PC-3 (cell line): ENCODE data around the gene KLK8. TPM values are rescaled to one million over a fixed set of nuclear protein-coding genes. Genes with fewer than 3 reads are reported as not detected.
A peak's percentile ranks its signal among the peaks of the same experiment; 100 is the strongest.

Experiments
- ATAC-seq: fragments of 200-7000 bp; cut with Tn5 transposase; 2 replicates; pipeline ENCODE4 v1.9.1; 2020; ENCODE audit warnings: mild to moderate bottlenecking, moderate library complexity
- BruUV-seq: library from RNA; stranded (reverse); fragments of 400-500 nt; replicated peaks from 2 replicates; lab custom pipeline; 2021; lab: Mats Ljungman, UMichigan
- CTCF ChIA-PET: fragments of 300-600 bp; sonication (Branson Sonifier 250); formaldehyde crosslinking; loops from one replicate; lab custom pipeline; 2022; ENCODE audit warnings: antibody characterized with exemption; lab: Charles Lee
- POLR2A ChIA-PET: fragments of 300-600 bp; sonication (Branson Sonifier 250); formaldehyde crosslinking; loops from one replicate; lab custom pipeline; 2022; ENCODE audit warnings: antibody characterized with exemption; ENCODE audit not compliant: unreplicated experiment; lab: Charles Lee
- DNase-seq: peaks from one replicate; pipeline ENCODE4 v3.0.0-alpha.2; 2015
- H2AFZ ChIP-seq: fragments of 300-600 bp; sonication (generic); 2 replicates; pipeline ENCODE4 v1.6.0; 2016; ENCODE audit warnings: antibody characterized with exemption, low read length
- H3F3A ChIP-seq: fragments of 300-600 bp; sonication (generic); one replicate; pipeline ENCODE4 v1.6.0; 2017; ENCODE audit warnings: antibody characterized with exemption, low read length, control low read depth, mild to moderate bottlenecking; ENCODE audit not compliant: unreplicated experiment
- H3K27ac ChIP-seq: fragments of 300-600 bp; sonication (generic); 2 replicates; pipeline ENCODE4 v1.5.1; 2016; ENCODE audit warnings: mild to moderate bottlenecking, low read length
- H3K27me3 ChIP-seq: fragments of 300-600 bp; sonication (generic); 2 replicates; pipeline ENCODE4 v1.6.1; 2016; ENCODE audit warnings: low read length, mixed read lengths
- H3K36me3 ChIP-seq: fragments of 300-600 bp; sonication (generic); 2 replicates; pipeline ENCODE4 v1.6.1; 2016; ENCODE audit warnings: low read depth, mixed run types, low read length, mixed read lengths
- H3K4me1 ChIP-seq: fragments of 300-600 bp; sonication (generic); 2 replicates; pipeline ENCODE4 v1.5.1; 2016; ENCODE audit warnings: low read length; ENCODE audit not compliant: insufficient read depth
- H3K4me2 ChIP-seq: fragments of 300-600 bp; sonication (generic); 2 replicates; pipeline ENCODE4 v1.6.0; 2016; ENCODE audit warnings: low read length
- H3K4me3 ChIP-seq: fragments of 300-600 bp; sonication (generic); 2 replicates; pipeline ENCODE4 v1.5.1; 2016; ENCODE audit warnings: mild to moderate bottlenecking, low read length, mixed read lengths
- H3K79me2 ChIP-seq: fragments of 300-600 bp; sonication (generic); 2 replicates; pipeline ENCODE4 v1.6.1; 2017; ENCODE audit warnings: low read length, mixed read lengths
- H3K9ac ChIP-seq: fragments of 300-600 bp; sonication (generic); 2 replicates; pipeline ENCODE4 v1.6.0; 2016; ENCODE audit warnings: mild to moderate bottlenecking, low read length
- H3K9me2 ChIP-seq: fragments of 300-600 bp; sonication (generic); replicated peaks from 2 replicates; pipeline ENCODE4 v1.6.1; 2016; ENCODE audit warnings: mixed run types, low read length, mixed read lengths
- H3K9me3 ChIP-seq: fragments of 300-600 bp; sonication (generic); 2 replicates; pipeline ENCODE4 v1.6.1; 2016; ENCODE audit warnings: low read length, mixed read lengths
- H4K20me1 ChIP-seq: fragments of 300-600 bp; sonication (generic); 2 replicates; pipeline ENCODE4 v1.6.1; 2016; ENCODE audit warnings: low read length, mixed read lengths
- EZH2 ChIP-seq: fragments of 300-600 bp; sonication (generic); IDR thresholded peaks from one replicate; pipeline ENCODE4 v1.6.1; 2017; ENCODE audit warnings: antibody characterized with exemption, mild to moderate bottlenecking, low read length; ENCODE audit not compliant: unreplicated experiment
- EZH2phosphoT487 ChIP-seq: fragments of 300-600 bp; sonication (generic); IDR thresholded peaks from 2 replicates; pipeline ENCODE4 v1.6.1; 2018; ENCODE audit warnings: mild to moderate bottlenecking, antibody characterized with exemption, low read length, borderline replicate concordance
- intact Hi-C: fragments of 100-400 bp; cut with micrococcal nuclease; formaldehyde crosslinking; loops from 2 replicates; pipeline ENCODE4 v1.9.0; 2023
- total RNA-seq: library from RNA; depleted of rRNA; stranded (reverse); fragments of >200 nt; gene quantifications from 2 replicates; pipeline ENCODE4 v1.2.3, GENCODE V29; 2014
- TF ChIP-seq, protein P1 (sequence below): fragments of 300-600 bp; sonication (generic); conservative IDR thresholded peaks from 2 replicates; pipeline ENCODE4 v1.5.1; 2017; ENCODE audit warnings: antibody characterized with exemption, low read depth, mild to moderate bottlenecking, low read length

Gene KLK8
- total RNA-seq, 1 experiment from 2014 or later = 2.3 TPM

DNA sequence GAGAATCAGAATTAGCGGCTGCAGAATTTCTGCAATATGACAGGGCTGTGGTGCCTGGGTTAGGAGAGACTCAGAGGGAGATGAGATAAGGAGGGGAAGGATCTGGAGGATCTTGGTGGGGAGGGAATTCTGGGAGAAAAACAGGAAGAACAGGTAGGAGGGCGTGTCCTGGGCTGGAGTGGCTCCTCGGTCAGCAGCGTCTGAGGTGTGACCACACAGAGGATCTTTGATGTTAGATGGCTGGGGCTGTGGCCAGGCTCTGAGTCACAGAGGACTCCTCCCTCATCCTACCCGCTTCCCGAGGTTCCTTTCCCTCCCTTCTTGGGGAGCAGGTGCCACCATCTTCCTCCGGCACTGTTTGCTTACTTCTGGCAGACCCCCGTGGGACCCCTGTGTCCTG lies 25.6 kb downstream of the KLK8 start:
- H3K4me2 ChIP-seq = peak overlapping the region; percentile 23

DNA sequence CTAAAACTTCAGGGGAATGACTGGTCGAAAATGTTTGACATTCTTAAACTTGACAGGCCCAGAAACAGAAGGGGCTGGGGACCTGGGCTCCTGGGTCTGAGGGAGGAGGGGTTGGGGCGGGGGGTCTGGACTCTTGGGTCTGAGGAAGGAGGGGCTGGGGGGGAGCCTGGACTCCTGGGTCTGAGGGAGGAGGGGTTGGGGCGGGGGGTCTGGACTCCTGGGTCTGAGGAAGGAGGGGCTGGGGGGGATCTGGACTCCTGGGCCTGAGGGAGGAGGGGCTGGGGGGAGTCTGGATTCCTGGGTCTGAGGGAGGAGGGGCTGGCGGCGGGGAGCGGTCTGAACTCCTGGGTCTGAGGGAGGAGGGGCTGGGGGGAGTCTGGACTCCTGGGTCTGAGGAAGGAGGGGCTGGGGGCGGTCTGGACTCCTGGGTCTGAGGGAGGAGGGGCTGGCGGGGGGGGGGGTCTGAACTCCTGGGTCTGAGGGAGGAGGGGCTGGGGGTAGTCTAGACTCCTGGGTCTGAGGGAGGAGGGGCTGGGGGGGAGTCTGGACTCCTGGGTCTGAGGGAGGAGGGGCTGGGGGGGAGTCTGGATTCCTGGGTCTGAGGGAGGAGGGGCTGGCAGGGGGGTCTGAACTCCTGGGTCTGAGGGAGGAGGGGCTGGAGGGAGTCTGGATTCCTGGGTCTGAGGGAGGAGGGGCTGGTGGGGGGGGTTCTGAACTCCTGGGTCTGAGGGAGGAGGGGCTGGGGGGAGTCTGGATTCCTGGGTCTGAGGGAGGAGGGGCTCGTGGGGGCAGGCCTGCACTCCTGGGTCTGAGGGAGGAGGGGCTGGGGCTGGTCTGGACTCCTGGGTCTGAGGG lies 26.5 kb downstream of the KLK8 start:
- DNase-seq = no peak
- Histone ChIP-seq H3K27ac (peak overlapping the region; percentile 55; the same call in 1 of the 2 replicates), H3K4me3 (no peak overlapping the region), H4K20me1 (no peaks in the 10 kb centered on the region), H3K27me3 (no peaks in the 10 kb centered on the region), H3K9ac (no peak overlapping the region), H3F3A (peaks cover 8% of the 10 kb centered on the region), H3K4me1 (peaks cover 60% of the 10 kb centered on the region), H3K9me3 (no peaks in the 10 kb centered on the region), H2AFZ (no peak overlapping the region), H3K36me3 (no peaks in the 10 kb centered on the region), H3K79me2 (no peaks in the 10 kb centered on the region), H3K4me2 (0 out of 2 replicates have a peak overlapping the region, but pooled peaks have one; percentile 23), H3K9me2 (no peaks in the 10 kb centered on the region)
- no peak for ATAC-seq
- POLR2A ChIA-PET = interaction anchor here (0.5 to 0.6 kb wide), 2 partner anchors 171 to 1135 kb away, joined by 3 to 8 read pairs; no protein-coding TSS in a partner anchor
- CTCF ChIA-PET = no interaction called here
- no TSS peak for BruUV-seq
- TF ChIP-seq, protein P1, sequence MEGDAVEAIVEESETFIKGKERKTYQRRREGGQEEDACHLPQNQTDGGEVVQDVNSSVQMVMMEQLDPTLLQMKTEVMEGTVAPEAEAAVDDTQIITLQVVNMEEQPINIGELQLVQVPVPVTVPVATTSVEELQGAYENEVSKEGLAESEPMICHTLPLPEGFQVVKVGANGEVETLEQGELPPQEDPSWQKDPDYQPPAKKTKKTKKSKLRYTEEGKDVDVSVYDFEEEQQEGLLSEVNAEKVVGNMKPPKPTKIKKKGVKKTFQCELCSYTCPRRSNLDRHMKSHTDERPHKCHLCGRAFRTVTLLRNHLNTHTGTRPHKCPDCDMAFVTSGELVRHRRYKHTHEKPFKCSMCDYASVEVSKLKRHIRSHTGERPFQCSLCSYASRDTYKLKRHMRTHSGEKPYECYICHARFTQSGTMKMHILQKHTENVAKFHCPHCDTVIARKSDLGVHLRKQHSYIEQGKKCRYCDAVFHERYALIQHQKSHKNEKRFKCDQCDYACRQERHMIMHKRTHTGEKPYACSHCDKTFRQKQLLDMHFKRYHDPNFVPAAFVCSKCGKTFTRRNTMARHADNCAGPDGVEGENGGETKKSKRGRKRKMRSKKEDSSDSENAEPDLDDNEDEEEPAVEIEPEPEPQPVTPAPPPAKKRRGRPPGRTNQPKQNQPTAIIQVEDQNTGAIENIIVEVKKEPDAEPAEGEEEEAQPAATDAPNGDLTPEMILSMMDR = no peak
- TF ChIP-seq EZH2 (no peak), EZH2phosphoT487 (no peak)
- intact Hi-C loops = no loop called here

More for the DNA sequence above, 25.6 kb downstream of the KLK8 start:
- Histone ChIP-seq H3K9me2 (no peaks in the 10 kb centered on the region), H3K4me3 (no peak overlapping the region), H3K27me3 (no peaks in the 10 kb centered on the region), H4K20me1 (no peaks in the 10 kb centered on the region), H3K36me3 (no peaks in the 10 kb centered on the region), H3K27ac (peak overlapping the region; percentile 45), H3K4me1 (peaks cover 52% of the 10 kb centered on the region), H2AFZ (peak overlapping the region; percentile 45), H3K9ac (no peak overlapping the region), H3K79me2 (no peaks in the 10 kb centered on the region), H3K9me3 (no peaks in the 10 kb centered on the region), H3F3A (peaks cover 8% of the 10 kb centered on the region)
- ChIA-PET CTCF (no interaction called here), POLR2A (interaction anchor here (0.6 kb wide), 1 partner anchor 171 kb away, joined by 8 read pairs; no protein-coding TSS in a partner anchor)
- peak; percentile 98 for DNase-seq
- BruUV-seq = no TSS peak
- intact Hi-C loops = no loop called here
- no peak for TF ChIP-seq EZH2phosphoT487
- TF ChIP-seq EZH2 = no peak
- TF ChIP-seq, protein P1 = no peak
- peak; percentile 94 for ATAC-seq
